GM19467 (cell line): ENCODE results near the gene ADGRA3.
A peak's percentile ranks its signal among the peaks of the same experiment; 100 is the strongest.

ENCODE experiments used
- ATAC-seq: cut with Tn5 transposase; IDR thresholded peaks from one replicate; pipeline ENCODE4 v1.9.1; 2021; ENCODE audit warnings: mild to moderate bottlenecking, moderate library complexity; ENCODE audit not compliant: unreplicated experiment

The ADGRA3 gene

GRCh38 chr4:22372986-22373385 lies 142.9 kb downstream of the ADGRA3 start:
- ATAC-seq: no peak

- no peak for ATAC-seq
Observed at GRCh38 chr4:22369901-22370562, 145.8 kb downstream of the ADGRA3 start.

- no peak for ATAC-seq
Observed at GRCh38 chr4:22363787-22364186, 152.1 kb downstream of the ADGRA3 start.

GRCh38 chr4:22363036-22363435 lies 152.8 kb downstream of the ADGRA3 start:
- no peak for ATAC-seq

- ATAC-seq: peak; percentile 60
Observed at GRCh38 chr4:22356987-22357596, 158.8 kb downstream of the ADGRA3 start.

- ATAC-seq: no peak
Observed at GRCh38 chr4:22348410-22348809, 167.5 kb downstream of the ADGRA3 start.

- no peak for ATAC-seq
Observed at GRCh38 chr4:22345678-22346077, 170.2 kb downstream of the ADGRA3 start.

- no peak for ATAC-seq
Observed at GRCh38 chr4:22345055-22345454, 170.8 kb downstream of the ADGRA3 start.

GRCh38 chr4:22343606-22344005 lies 172.3 kb downstream of the ADGRA3 start:
- ATAC-seq: no peak

GRCh38 chr4:22339491-22339890 lies 176.4 kb downstream of the ADGRA3 start:
- ATAC-seq: no peak

GRCh38 chr4:22338796-22339195 lies 177.1 kb downstream of the ADGRA3 start:
- no peak for ATAC-seq
